GM12892 (cell line): ENCODE data around the gene IGF1R.

Experiments
- DNase-seq: peaks from one replicate; pipeline ENCODE4 v3.0.0; 2011; ENCODE audit not compliant: insufficient read length
- FAIRE-seq: peaks from 2 replicates; lab custom pipeline; 2011; peaks lifted over from hg19 to GRCh38; lab: Jason Lieb, UNC
- POLR2A ChIP-seq: IDR thresholded peaks from 2 replicates; pipeline ENCODE4 v1.6.1; 2011; ENCODE audit warnings: low read depth, low read length, control low read depth
- POLR2AphosphoS5 ChIP-seq: IDR thresholded peaks from 2 replicates; pipeline ENCODE4 v1.6.1; 2011; ENCODE audit warnings: low read depth, low read length, control low read depth
- TAF1 ChIP-seq: IDR thresholded peaks from 2 replicates; pipeline ENCODE4 v1.6.1; 2011; ENCODE audit warnings: low read depth, mild to moderate bottlenecking, control low read depth, low read length, borderline replicate concordance

Gene IGF1R

DNA sequence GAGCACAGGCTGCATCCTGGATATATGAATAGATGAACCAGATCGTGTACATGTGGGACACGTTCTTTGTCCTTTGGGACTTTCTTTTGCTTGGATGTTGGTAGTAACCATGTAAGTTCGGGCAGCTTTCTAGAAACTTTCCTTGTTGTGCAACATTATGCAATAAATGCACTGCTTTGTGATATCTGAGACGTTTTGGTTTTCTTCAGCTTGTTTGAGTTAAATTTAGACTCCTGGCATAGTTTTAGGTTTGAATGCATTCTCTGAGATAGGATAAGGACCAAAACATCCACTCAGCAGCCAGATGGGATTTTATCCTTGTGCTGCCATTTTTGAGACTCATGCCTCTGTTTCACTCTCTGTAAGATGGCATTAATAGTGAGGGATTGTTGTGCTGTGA, 158.9 kb downstream of the IGF1R start:
- no peak for TF ChIP-seq TAF1
- TF ChIP-seq POLR2A, result no peak
- TF ChIP-seq POLR2AphosphoS5, result no peak
- FAIRE-seq (no peak), DNase-seq (no peak)

DNA sequence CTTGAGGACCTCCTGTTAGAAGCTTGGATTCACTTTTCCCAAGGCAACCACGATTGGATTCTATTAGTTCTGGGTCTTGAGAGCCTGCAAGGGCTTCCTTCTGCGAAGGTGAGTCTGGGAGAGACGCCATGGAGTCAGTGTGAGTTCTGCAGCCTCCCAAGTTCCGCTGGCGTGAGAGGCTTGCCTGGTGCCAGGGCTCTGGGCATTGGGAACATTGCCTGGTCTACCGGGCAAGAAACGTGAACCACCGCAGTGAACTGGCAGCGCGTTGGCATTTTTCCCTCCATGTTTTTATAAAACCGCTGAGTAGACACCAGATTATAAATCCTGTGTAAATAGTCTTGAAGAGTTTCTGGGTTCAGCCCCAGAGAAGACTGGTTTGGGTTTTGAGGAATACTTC, 160.9 kb downstream of the IGF1R start:
- DNase-seq, result no peak
- no peak for FAIRE-seq
- TF ChIP-seq POLR2A (no peak), TAF1 (no peak), POLR2AphosphoS5 (no peak)

GRCh38 chr15:98812716-98813446, 164.5 kb downstream of the IGF1R start:
- no peak for FAIRE-seq
- no peak for DNase-seq

DNA sequence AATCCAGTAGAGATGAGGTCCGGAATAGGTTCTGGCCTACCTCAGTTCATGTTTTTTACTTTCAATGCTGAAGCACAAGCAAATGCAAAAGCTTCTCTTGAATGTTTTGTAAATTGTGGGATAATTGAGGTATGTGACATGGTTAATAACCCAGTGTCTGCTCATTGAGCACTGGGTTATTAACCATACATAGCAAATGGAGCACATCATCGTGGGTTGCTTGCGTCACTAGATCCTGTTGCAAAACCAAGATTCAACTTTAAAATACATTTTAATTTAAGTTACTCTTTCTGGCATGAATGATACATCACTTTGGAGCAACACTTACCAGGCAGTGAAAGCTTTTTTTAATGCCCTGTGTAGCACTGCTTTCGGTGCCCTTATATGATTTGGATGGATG, 165.6 kb downstream of the IGF1R start:
- no peak for TF ChIP-seq POLR2A
- no peak for TF ChIP-seq POLR2AphosphoS5
- no peak for TF ChIP-seq TAF1
- FAIRE-seq, result no peak
- DNase-seq, result no peak

More at GRCh38 chr15:98812716-98813446, 164.5 kb downstream of the IGF1R start:
- TF ChIP-seq POLR2AphosphoS5 (no peak), POLR2A (no peak), TAF1 (no peak)

DNA sequence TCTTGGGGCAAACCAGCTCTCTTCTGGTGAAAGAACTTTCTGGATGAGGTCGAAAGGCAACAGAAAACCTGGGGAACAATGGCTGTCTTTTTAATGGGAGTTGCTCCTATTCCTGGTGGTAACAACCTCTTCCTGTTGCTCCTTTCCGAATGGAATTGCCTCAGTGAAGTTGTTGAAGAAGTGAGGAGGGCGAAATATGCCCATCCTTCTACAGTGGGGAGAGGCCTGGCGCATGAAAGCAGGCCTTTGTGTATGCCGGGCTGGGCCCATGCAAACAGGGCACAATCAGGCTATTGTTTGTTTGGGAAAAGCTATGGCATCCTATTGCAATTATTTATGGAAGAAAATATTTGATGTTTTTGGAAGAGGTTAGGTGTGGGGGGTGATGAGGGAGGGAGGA, 166.9 kb downstream of the IGF1R start:
- FAIRE-seq, result no peak
- no peak for DNase-seq
- TF ChIP-seq POLR2A, result no peak
- TF ChIP-seq POLR2AphosphoS5, result no peak
- no peak for TF ChIP-seq TAF1

- DNase-seq (no peak), FAIRE-seq (no peak)
- TF ChIP-seq POLR2AphosphoS5 (no peak), POLR2A (no peak), TAF1 (no peak)
Measured at GRCh38 chr15:98817745-98818144, 169.4 kb downstream of the IGF1R start.

GRCh38 chr15:98823012-98823458, 174.7 kb downstream of the IGF1R start:
- DNase-seq (no peak), FAIRE-seq (no peak)
- TF ChIP-seq TAF1 (no peak), POLR2AphosphoS5 (no peak), POLR2A (no peak)

DNA sequence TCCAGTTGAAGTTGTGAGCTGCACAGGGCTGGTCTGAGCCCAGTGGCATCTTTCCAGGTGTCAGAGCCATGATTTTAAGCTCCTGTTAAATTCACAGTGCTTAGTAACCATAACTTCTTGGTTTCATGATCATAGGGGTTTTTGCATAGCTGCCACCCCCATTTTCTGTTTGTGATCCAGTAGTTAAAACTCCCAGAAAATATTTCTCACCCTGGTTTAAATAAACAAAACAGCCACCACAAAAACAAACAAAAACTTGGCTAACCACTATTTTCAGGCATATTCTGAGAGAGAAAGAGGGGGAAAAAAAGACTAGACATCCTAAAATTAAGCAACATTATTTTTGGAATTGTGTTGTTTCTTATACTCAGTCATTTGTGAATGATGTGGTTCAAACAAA, 175.3 kb downstream of the IGF1R start:
- no peak for TF ChIP-seq POLR2AphosphoS5
- TF ChIP-seq TAF1, result no peak
- TF ChIP-seq POLR2A, result no peak
- FAIRE-seq, result no peak
- DNase-seq, result no peak

DNA sequence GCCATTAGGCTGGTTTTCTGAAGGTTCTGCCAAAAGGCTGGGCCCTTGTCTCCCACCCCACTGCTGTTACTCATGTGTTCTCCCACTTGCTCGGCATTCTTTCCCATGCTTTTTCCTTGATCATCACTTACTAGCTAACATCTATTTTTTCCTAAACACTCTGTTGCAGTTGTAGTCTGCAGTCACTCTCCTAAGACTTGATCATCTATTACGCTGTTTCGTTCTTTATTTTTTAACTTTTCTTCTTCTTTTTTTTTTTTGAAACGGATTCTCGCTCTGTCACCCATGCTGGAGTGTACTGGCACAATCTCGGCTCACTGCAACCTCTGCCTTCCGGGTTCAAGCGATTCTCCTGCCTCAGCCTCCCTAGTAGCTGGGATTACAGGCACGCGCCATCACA, 176.3 kb downstream of the IGF1R start:
- no peak for FAIRE-seq
- TF ChIP-seq POLR2AphosphoS5, result no peak
- TF ChIP-seq POLR2A, result no peak
- TF ChIP-seq TAF1, result no peak
- DNase-seq, result no peak

DNA sequence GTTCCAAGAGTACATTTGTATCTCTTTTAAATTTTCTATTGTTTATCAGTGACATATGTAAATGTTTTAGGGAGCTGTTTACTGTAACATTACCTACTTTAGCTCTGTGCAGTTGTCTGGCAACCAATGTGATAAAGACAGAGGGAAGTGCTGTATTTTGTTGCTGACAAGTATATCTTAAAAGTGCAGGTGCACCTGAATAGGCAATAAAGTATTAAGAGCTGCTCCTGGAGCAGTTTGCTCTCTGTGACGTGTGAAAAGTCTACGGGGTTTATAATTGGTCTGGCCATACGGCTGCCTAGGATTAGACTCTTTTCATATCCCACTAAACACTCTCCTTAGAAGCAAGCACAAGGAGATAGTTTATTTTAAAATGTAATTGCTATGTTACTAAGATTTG, 178.3 kb downstream of the IGF1R start:
- TF ChIP-seq POLR2A (no peak), TAF1 (no peak), POLR2AphosphoS5 (no peak)
- DNase-seq (no peak), FAIRE-seq (no peak)

DNA sequence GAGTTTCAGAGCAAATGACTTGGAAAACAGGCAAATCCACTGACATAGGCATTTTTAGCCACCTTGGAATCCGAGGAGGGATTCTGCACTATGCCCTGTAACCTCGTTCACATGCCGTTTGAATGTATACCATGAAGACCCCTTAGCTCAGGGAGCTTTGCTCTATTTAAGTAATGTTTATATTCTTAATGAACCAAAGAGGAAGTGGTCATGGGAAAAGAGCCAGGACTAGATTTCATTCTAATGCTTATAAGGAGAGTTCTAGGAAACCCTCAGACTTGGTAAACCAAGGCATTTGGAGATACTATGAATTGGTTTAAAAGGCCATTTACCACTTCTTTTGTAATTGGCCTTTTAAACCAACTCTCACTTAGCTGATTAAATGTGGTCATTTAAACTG, 178.9 kb downstream of the IGF1R start:
- FAIRE-seq (no peak), DNase-seq (no peak)
- TF ChIP-seq POLR2AphosphoS5 (no peak), TAF1 (no peak), POLR2A (no peak)

- TF ChIP-seq POLR2A (no peak), POLR2AphosphoS5 (no peak), TAF1 (no peak)
- DNase-seq (no peak), FAIRE-seq (no peak)
Measured at GRCh38 chr15:98830034-98830634, 181.8 kb downstream of the IGF1R start.

DNA sequence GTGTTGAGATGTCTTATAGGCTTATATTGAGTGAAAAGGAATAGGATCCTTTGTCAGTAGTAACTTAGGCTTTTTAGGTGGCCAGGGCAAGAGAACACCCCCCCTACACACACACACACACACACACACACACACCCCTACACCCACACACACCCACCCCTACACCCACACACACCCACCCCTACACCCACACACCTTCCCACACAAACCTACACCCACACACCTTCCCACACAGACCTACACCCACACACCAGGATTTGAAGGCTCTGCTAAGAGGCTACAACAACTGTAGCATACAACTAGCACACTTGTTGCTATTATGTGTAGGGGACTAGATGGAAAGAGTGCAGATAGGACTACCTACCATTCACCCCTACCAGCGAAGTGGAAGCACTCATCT, 186.6 kb downstream of the IGF1R start:
- no peak for TF ChIP-seq TAF1
- TF ChIP-seq POLR2AphosphoS5, result no peak
- TF ChIP-seq POLR2A, result no peak
- FAIRE-seq (no peak), DNase-seq (no peak)

GRCh38 chr15:98835876-98836275, 187.5 kb downstream of the IGF1R start:
- TF ChIP-seq POLR2AphosphoS5, result no peak
- no peak for TF ChIP-seq TAF1
- no peak for TF ChIP-seq POLR2A
- no peak for DNase-seq
- FAIRE-seq, result no peak
